Sigmoid colon (tissue), 7 donors: Measurements from ENCODE around the gene RABGGTA. TPM values are rescaled to one million over a fixed set of nuclear protein-coding genes. Genes with fewer than 3 reads are reported as not detected.
A peak's percentile ranks its signal among the peaks of the same experiment; 100 is the strongest.

Experiments used
- DNase-seq: peaks from one replicate; pipeline ENCODE4 v3.0.0-alpha.2; 2019
- H3K27ac ChIP-seq, 4 donors: fragments of 200-600 bp; sonication (generic); one replicate each; pipeline ENCODE4 v1.5.1; 2016 to 2019; ENCODE audit warnings: mild to moderate bottlenecking in 1 of 4
- H3K27me3 ChIP-seq, 3 donors: fragments of 200-600 bp; sonication (generic); one replicate each; pipeline ENCODE4 v1.5.1; 2019; ENCODE audit warnings: mild to moderate bottlenecking in 1 of 3
- H3K36me3 ChIP-seq, 4 donors: fragments of 200-600 bp; sonication (generic); one replicate each; pipeline ENCODE4 v1.5.1; 2016 to 2019
- H3K4me1 ChIP-seq, 4 donors: fragments of 200-600 bp; sonication (generic); one replicate each; pipeline ENCODE4 v1.5.1; 2017 to 2019
- H3K4me3 ChIP-seq, 4 donors: fragments of 200-600 bp; sonication (generic); one replicate each; pipeline ENCODE4 v1.5.1; 2017 to 2019; ENCODE audit warnings: mild to moderate bottlenecking in 2 of 4, moderate library complexity in 1 of 4
- H3K9me3 ChIP-seq, 4 donors: fragments of 200-600 bp in 3 of 4; sonication (generic) in 3 of 4; one replicate each; pipeline versions ENCODE4 v1.5.1 to v1.6.1; 2013 to 2019
- EP300 ChIP-seq, 4 donors: sonication (generic); formaldehyde crosslinking; IDR thresholded peaks; one replicate each; pipeline ENCODE4 v1.6.1; 2017; ENCODE audit warnings: antibody characterized with exemption in 4 of 4
- POLR2A ChIP-seq, 2 donors: fragments of 450-650 bp; IDR thresholded peaks; one replicate each; pipeline ENCODE4 v1.6.1; 2016; ENCODE audit warnings: antibody characterized with exemption in 2 of 2, mild to moderate bottlenecking in 2 of 2, moderate library complexity in 2 of 2
- POLR2AphosphoS5 ChIP-seq, 4 donors: sonication (generic); formaldehyde crosslinking; IDR thresholded peaks; one replicate each; pipeline ENCODE4 v1.6.1; 2017; ENCODE audit warnings: antibody characterized with exemption in 4 of 4
- WGBS, 2 donors: extraction: QIAGEN DNeasy Blood & Tissue Kit; methylation state at CpG; one replicate each; pipeline ENCODE4 v1.1.7; 2013; 5-methylcytosine and 5-hydroxymethylcytosine counted together
- intact Hi-C: fragments of 100-400 bp; cut with DNase I; formaldehyde crosslinking; loops from one replicate; pipeline ENCODE4 v1.15.1; 2023
- polyA plus RNA-seq, 3 donors: library from polyadenylated mRNA; stranded (reverse); fragments of 200-250 nt; gene quantifications; one replicate each; pipeline ENCODE4 v1.2.3, GENCODE V29; 2013
- total RNA-seq, 4 donors: library from RNA; depleted of rRNA; stranded (reverse); fragments of >200 nt; gene quantifications; one replicate each; pipeline ENCODE4 v1.1.0, GENCODE V29; 2016
- TF ChIP-seq, protein P1 (sequence below), 4 experiments: fragments of 450-650 bp in 3 of 4; fragments of 200-600 bp in 1 of 4; IDR thresholded peaks; one replicate each; pipeline ENCODE4 v1.5.1; 2016 to 2019; ENCODE audit warnings: antibody characterized with exemption in 4 of 4, mild to moderate bottlenecking in 3 of 4, moderate library complexity in 2 of 4
- donor health status: healthy with polysubstance abuse.
- donor health status: Bipolar disorder and iron deficiency.
- donor health status: healthy.

The RABGGTA gene
- total and polyA plus RNA-seq, 7 donors: 14.0 to 32.4 (median 25.2) TPM

DNA sequence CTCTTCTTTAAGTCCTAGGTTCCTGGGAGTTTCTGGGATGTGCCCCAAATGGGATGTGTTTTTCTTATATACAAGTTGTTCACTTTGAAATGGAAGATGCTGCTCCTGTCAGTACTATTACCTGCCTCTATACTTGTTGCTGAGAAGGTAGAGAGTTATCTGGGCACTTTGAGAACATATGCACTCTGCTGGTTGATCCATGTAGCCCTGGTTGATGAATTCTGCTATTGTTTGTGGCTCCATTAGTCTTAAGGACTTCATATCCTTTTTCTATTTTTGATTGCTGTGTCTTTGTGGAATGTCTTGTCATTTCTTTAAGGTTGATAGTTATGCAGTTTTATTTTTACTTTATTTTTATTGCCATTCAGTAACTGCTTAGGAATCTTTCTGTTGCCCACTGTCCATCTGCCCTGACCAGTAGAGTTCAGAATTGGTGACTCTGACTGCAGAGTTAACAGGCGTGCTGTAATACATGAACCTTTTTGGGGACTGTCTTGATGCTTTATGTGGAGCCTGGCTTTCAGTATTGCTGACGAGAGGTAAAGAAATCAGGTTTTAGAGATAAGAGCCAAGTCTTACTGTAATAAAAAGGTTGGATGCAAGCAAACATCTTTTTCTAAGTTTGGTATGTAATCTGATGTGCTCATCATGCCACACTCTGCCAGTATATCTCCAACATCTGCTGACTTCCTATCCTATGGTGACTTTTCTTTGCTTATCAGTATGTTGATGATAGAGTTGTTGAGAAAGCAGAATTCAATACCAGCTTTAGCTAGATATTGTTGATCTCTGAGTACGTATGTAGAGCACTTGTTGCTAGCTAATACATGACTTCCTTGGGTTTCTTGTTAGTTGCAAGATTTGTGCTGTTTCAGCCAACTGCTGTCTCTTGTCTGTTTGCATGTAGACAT lies 37.0 kb downstream of the RABGGTA start:
- Histone ChIP-seq H3K27me3 (no peaks in the 10 kb centered on the region), H3K4me1 (peaks cover 0 to 38% (median 32%) of the 10 kb centered on the region in 4 donors), H3K4me3 (no peak overlapping the region), H3K36me3 (peaks cover 16 to 50% (median 29%) of the 10 kb centered on the region in 4 donors), H3K9me3 (no peaks in the 10 kb centered on the region), H3K27ac (peak overlapping the region in 2 of 4 donors; percentile 18 to 93)
- TF ChIP-seq POLR2AphosphoS5 (IDR thresholded peaks at IDR 0.05): no peak
- no peak for TF ChIP-seq POLR2A (IDR thresholded peaks at IDR 0.05)
- no peak for TF ChIP-seq EP300 (IDR thresholded peaks at IDR 0.05)
- TF ChIP-seq, protein P1, sequence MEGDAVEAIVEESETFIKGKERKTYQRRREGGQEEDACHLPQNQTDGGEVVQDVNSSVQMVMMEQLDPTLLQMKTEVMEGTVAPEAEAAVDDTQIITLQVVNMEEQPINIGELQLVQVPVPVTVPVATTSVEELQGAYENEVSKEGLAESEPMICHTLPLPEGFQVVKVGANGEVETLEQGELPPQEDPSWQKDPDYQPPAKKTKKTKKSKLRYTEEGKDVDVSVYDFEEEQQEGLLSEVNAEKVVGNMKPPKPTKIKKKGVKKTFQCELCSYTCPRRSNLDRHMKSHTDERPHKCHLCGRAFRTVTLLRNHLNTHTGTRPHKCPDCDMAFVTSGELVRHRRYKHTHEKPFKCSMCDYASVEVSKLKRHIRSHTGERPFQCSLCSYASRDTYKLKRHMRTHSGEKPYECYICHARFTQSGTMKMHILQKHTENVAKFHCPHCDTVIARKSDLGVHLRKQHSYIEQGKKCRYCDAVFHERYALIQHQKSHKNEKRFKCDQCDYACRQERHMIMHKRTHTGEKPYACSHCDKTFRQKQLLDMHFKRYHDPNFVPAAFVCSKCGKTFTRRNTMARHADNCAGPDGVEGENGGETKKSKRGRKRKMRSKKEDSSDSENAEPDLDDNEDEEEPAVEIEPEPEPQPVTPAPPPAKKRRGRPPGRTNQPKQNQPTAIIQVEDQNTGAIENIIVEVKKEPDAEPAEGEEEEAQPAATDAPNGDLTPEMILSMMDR (IDR thresholded peaks at IDR 0.05): no peak
- intact Hi-C loops: loop anchor here (5.0 kb wide), 1 partner anchor 87 kb away; the partner anchor contains the start of genes PSME2 and RNF31
- WGBS, 2 donors: 89 to 96% methylated on average over 3 of the region's 3 CpGs
- no peak for DNase-seq

DNA sequence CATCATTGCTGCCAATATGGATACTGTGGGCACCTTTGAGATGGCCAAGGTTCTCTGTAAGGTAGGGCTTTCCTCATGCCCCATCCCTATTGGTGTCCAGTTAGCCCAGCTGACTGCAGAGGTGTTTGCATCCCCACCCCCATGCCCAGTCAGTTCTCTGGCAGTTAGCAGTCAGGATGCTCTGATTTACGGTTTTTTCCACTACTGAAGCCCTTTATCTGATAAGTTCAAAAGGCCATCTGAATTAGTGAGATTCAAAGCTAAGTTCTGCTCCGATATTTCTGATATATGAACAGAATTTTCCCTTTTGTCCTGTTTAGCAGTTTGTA lies 37.9 kb downstream of the RABGGTA start:
- peaks cover 14 to 42% (median 22%) of the 10 kb centered on the region in 4 donors for H3K36me3 ChIP-seq
- no peaks in the 10 kb centered on the region for H3K9me3 ChIP-seq
- WGBS, 2 donors: 68 to 84% methylated on average over 2 of the region's 2 CpGs
- peaks cover 0 to 32% (median 30%) of the 10 kb centered on the region in 4 donors for H3K4me1 ChIP-seq
- intact Hi-C loops: loop anchor here (5.0 kb wide), 1 partner anchor 86 kb away; the partner anchor contains the start of genes PSME2 and RNF31
- peak overlapping the region; percentile 82 to 93 (median 89) for H3K27ac ChIP-seq
- TF ChIP-seq EP300 (IDR thresholded peaks at IDR 0.05): no peak
- TF ChIP-seq POLR2AphosphoS5 (IDR thresholded peaks at IDR 0.05): no peak
- TF ChIP-seq, protein P1 (IDR thresholded peaks at IDR 0.05): no peak
- TF ChIP-seq POLR2A (IDR thresholded peaks at IDR 0.05): no peak
- DNase-seq: no peak
- H3K4me3 ChIP-seq: peak overlapping the region; percentile 68 to 91 (median 88)
- no peaks in the 10 kb centered on the region for H3K27me3 ChIP-seq

DNA sequence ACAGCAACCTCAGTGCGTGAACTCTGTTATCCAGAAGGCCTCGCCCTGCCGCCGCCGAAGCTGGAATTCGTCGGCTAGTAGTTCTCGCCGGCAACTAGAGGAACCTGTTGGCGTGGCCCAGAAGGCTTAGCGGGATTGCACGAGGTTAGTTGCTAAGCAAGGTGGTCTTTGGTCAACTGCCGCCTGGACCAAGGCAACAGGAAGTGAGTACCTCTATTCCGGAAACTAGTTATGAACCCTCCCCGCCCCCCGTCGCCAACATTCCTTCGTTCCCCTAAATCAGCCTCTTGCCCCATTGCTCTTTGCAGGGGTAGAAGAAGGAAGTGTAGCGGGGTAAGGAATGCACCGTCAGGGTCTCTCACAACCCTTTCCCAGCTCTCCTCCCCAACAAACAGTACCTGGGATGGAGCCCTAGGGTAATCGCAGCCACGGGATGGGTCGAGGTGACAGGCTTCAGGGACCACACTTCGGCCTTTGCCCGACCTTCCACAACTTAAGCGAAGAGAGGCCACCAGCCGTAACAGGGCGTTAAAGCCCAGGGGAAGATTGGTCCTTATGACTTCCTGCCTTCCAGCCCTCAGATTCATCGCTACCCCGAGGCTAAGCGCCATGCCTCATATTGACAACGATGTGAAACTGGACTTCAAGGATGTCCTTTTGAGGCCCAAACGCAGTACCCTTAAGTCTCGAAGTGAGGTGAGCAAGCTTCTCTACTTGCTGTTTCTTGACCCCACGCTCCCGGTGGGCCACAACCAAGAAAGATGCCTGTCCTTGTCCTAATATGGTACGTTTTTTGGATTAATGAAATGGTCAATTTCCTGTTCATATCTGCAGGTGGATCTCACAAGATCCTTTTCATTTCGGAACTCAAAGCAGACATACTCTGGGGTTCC lies 38.5 kb downstream of the RABGGTA start, which contains the start of gene GMPR2:
TSS of gene GMPR2 (plus strand) at position 285 of the 893 bp plus-strand sequence. CDS start at position 610, 325 bp downstream.
- peak within 1 kb of the TSS; percentile 82 to 93 (median 89) for H3K27ac ChIP-seq
- peaks cover 0 to 32% (median 30%) of the 10 kb centered on the region in 4 donors for H3K4me1 ChIP-seq
- no peaks in the 10 kb centered on the region for H3K27me3 ChIP-seq
- TF ChIP-seq POLR2A (IDR thresholded peaks at IDR 0.05) (no peak), POLR2AphosphoS5 (IDR thresholded peaks at IDR 0.05) (peak; percentile 23 to 43 (median 34))
- TF ChIP-seq, protein P1 (IDR thresholded peaks at IDR 0.05): no peak
- intact Hi-C loops: loop anchor here (5.0 kb wide), 1 partner anchor 86 kb away; the partner anchor contains the start of genes PSME2 and RNF31
- peak within 1 kb of the TSS; percentile 68 to 91 (median 88) for H3K4me3 ChIP-seq
- peaks cover 13 to 41% (median 19%) of the 10 kb centered on the region in 4 donors for H3K36me3 ChIP-seq
- 5% methylated on average over 38 of the region's 38 CpGs for WGBS, 2 donors
- no peak for DNase-seq
- H3K9me3 ChIP-seq: no peaks in the 10 kb centered on the region

DNA sequence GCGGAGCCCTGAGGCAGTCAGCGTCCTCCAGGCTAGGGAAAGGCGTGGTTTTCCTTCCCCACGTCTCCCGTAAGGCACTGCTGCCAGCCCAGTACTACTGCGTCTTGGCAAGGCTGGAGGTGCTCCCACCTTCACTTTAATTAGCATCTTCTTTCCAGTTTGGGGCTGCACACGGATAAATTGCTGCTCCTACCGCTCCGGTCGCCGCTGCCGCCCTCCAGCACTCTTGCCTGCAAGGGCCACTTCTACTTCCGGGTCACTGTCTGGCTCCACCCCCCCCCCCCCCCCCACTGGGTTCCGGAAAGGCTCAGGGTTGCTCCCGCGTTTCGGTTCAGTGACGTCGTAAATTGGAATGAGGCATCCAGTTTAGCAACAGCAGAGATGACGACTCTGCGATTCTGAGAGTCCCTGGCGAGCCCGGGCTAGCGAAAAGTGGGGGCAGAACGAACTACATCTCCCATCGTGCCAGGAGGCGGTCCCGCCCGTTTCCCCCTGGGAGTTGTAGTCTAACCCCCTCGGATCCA lies 39.2 kb downstream of the RABGGTA start, which contains the start of gene NEDD8:
TSS of gene NEDD8 (minus strand) at position 247 of the 524 bp plus-strand sequence. CDS start at position 147, 100 bp downstream.
- Histone ChIP-seq H3K36me3 (peaks cover 7 to 41% (median 14%) of the 10 kb centered on the region in 4 donors), H3K27me3 (no peaks in the 10 kb centered on the region), H3K4me1 (peaks cover 0 to 32% (median 30%) of the 10 kb centered on the region in 4 donors), H3K27ac (peak within 1 kb of the TSS; percentile 82 to 93 (median 89)), H3K9me3 (no peaks in the 10 kb centered on the region), H3K4me3 (peak within 1 kb of the TSS; percentile 68 to 91 (median 88))
- intact Hi-C loops: loop anchor here (5.0 kb wide), 1 partner anchor 85 kb away; the partner anchor contains the start of genes PSME2 and RNF31
- DNase-seq: peak; percentile 98
- 0% methylated on average over 30 of the region's 30 CpGs for WGBS, 2 donors
- no peak for TF ChIP-seq EP300 (IDR thresholded peaks at IDR 0.05)
- TF ChIP-seq POLR2A (IDR thresholded peaks at IDR 0.05): peak; percentile 51 to 77
- peak; percentile 78 to 93 (median 87) for TF ChIP-seq POLR2AphosphoS5 (IDR thresholded peaks at IDR 0.05)
